ENCODE data around the gene NIPSNAP3A. TPM values are rescaled to one million over a fixed set of nuclear protein-coding genes. Genes with fewer than 3 reads are reported as not detected.

NIPSNAP3A gene
- total and polyA plus RNA-seq, 2 of the 8 experiments (the other 6 are each of a cell fraction or from before 2014, with no cell fraction given), result 9.3 to 9.4 TPM

DNA sequence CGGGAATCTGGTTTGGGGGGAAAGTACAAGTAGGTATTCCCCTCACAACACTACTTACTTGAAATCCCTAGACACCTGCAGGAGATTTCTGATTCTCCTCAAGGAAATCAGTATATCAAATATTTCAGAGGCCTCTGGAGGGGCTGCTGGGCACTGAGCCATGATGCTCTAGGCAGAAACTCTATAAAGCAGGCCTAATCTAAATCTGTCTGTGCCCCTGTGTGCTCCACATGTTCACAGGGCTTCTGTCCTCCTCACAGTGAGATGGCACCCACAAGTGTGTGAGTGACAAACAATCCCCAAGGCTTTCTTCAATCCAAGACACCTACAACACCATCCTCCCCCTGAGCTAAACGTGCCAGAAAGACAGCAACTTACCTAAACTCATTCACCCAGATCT is 55.4 kb downstream of the NIPSNAP3A start:
- Histone ChIP-seq H3K79me2 (ENCODE audit: control insufficient read depth in 1 of 2, insufficient read depth in 2 of 2, low read length in 2 of 2) (no peaks in the 10 kb centered on the region), H3K27ac (ENCODE audit: low read depth, low read length) (no peak overlapping the region), H3K23me2 (ENCODE audit: low read depth, low read length) (no peaks in the 10 kb centered on the region), H3K79me1 (ENCODE audit: low read depth, low read length) (no peaks in the 10 kb centered on the region), H2BK5ac (ENCODE audit: low read depth, low read length) (no peak overlapping the region), H3K23ac (ENCODE audit: insufficient read length) (no peak overlapping the region), H4K8ac (ENCODE audit: extremely low read depth, insufficient read depth, low read length) (no peak overlapping the region), H4K20me1 (replicated peaks in 1 of 2; ENCODE audit: control insufficient read depth in 1 of 2, insufficient read depth in 2 of 2, low read length in 2 of 2) (no peaks in the 10 kb centered on the region), H3K4me1 (replicated peaks in 1 of 4; ENCODE audit: control insufficient read depth in 3 of 4, insufficient read depth in 4 of 4, low read length in 3 of 4) (no peaks in the 10 kb centered on the region), H3K56ac (replicated peaks; ENCODE audit: insufficient read length, low read depth, low read length) (no peak overlapping the region), H2BK12ac (ENCODE audit: low read depth, low read length) (no peak overlapping the region), H4K91ac (replicated peaks; ENCODE audit: insufficient read length, low read length) (no peak overlapping the region), H3K27me3 (replicated peaks in 1 of 4; ENCODE audit: control insufficient read depth in 3 of 4, extremely low read depth in 1 of 4, insufficient read depth in 3 of 4, low read length in 3 of 4) (no peaks in the 10 kb centered on the region), H2AFZ (ENCODE audit: low read length) (no peak overlapping the region), H4K5ac (ENCODE audit: insufficient read length, low read depth, low read length) (no peak overlapping the region), H3K4me3 (ENCODE audit: extremely low read depth in 1 of 4, insufficient read depth in 2 of 4, low read depth in 3 of 4, low read length in 4 of 4) (no peak overlapping the region), H2BK120ac (replicated peaks; ENCODE audit: low read depth, low read length) (no peak overlapping the region), H3K9me3 (ENCODE audit: insufficient read depth in 2 of 2, low read depth in 1 of 2, low read length in 1 of 2) (no peaks in the 10 kb centered on the region), H3K18ac (ENCODE audit: extremely low read depth, low read length) (no peak overlapping the region), H2AK5ac (ENCODE audit: low read depth, low read length) (no peak overlapping the region), H3K14ac (ENCODE audit: insufficient read length) (no peak overlapping the region), H3K4me2 (ENCODE audit: insufficient read depth in 1 of 2, low read depth in 2 of 2, low read length in 2 of 2) (no peak overlapping the region), H2BK15ac (ENCODE audit: low read length) (no peak overlapping the region), H3K36me3 (ENCODE audit: control insufficient read depth in 2 of 4, insufficient read depth in 4 of 4, low read length in 3 of 4) (peaks cover 6 to 31% (median 18%) of the 10 kb centered on the region in 4 experiments; a peak in 7 of 8 replicates), H3K9ac (replicated peaks in 1 of 4; ENCODE audit: extremely low read depth in 1 of 4, low read depth in 3 of 4, low read length in 3 of 4) (no peak overlapping the region), H2BK20ac (ENCODE audit: low read length) (no peak overlapping the region), H3K4ac (replicated peaks; ENCODE audit: insufficient read length, low read depth, low read length) (no peak overlapping the region)
- 83% methylated on average over 2 of the region's 2 CpGs; no CpG with 5 or more reads in 1 of the 2 experiments for WGBS, 2 experiments (ENCODE audit: extremely low coverage in 1 of 2, insufficient coverage in 1 of 2, insufficient read length in 1 of 2, insufficient replicate concordance in 2 of 2, low coverage in 1 of 2, low lambda C conversion rate in 2 of 2, missing lambda C conversion rate in 1 of 2)
- TF ChIP-seq TAF7 (optimal IDR thresholded peaks at IDR 0.05; ENCODE audit: borderline replicate concordance, low read depth, low read length) (no peak), SIRT6 (IDR thresholded peaks at IDR 0.05; ENCODE audit: low read length) (no peak), NRF1 (IDR thresholded peaks at IDR 0.05; ENCODE audit: low read depth, low read length) (no peak), CTCF (IDR thresholded peaks at IDR 0.05; ENCODE audit: control extremely low read depth in 1 of 3, insufficient read depth in 1 of 3, low read depth in 1 of 3, low read length in 3 of 3) (no peak), JUND (IDR thresholded peaks at IDR 0.05; ENCODE audit: low read length) (no peak), MAFK (IDR thresholded peaks at IDR 0.05; ENCODE audit: low read depth, low read length) (no peak), SP1 (IDR thresholded peaks at IDR 0.05; ENCODE audit: low read depth, low read length) (no peak), EGR1 (IDR thresholded peaks at IDR 0.05; ENCODE audit: borderline replicate concordance, low read depth, low read length) (no peak), ASH2L (IDR thresholded peaks at IDR 0.05; ENCODE audit: low read length) (no peak), RNF2 (IDR thresholded peaks at IDR 0.05; ENCODE audit: borderline replicate concordance, low read depth, low read length, missing control alignments, poor library complexity, severe bottlenecking) (no peak)
- ChIA-PET POLR2A (ENCODE audit: partially characterized antibody) (no interaction called here), CTCF (ENCODE audit: partially characterized antibody) (interaction anchor here (0.5 to 1.5 kb wide), 2 partner anchors 11 to 612 kb away, joined by 3 to 4 read pairs; no protein-coding TSS in a partner anchor)
- DNase-seq (ENCODE audit: low read depth in 1 of 2, low spot score in 2 of 2) (peak in 1 of 2 experiments; percentile 23), FAIRE-seq (no peak)
